ENCODE results near the gene OPHN1. TPM values are rescaled to one million over a fixed set of nuclear protein-coding genes. Genes with fewer than 3 reads are reported as not detected.

OPHN1 gene
- total RNA-seq, 1 experiment from 2014 or later, result 4.4 TPM

- ATAC-seq, result peak; percentile 90
- Mint-ChIP-seq H3K4me1 (peaks cover 19% of the 10 kb centered on the region), H3K27me3 (ENCODE audit: low read depth) (peaks cover 43% of the 10 kb centered on the region), H3K36me3 (no peaks in the 10 kb centered on the region), H3K4me3 (peak overlapping the region; percentile 6; the same call in 1 of the 2 replicates), H3K27ac (no peak overlapping the region), H3K9me3 (no peaks in the 10 kb centered on the region; the same call in 1 of the 2 replicates)
- no peak for DNase-seq (ENCODE audit: low spot score)
- CTCF ChIA-PET, result interaction anchor here (1.5 to 2.4 kb wide), 2 partner anchors 22 to 105 kb away, joined by 3 to 7 read pairs; no protein-coding TSS in a partner anchor
- POLR2A ChIA-PET, result no interaction called here
- TF ChIP-seq HMGXB4 (CRISPR knock-in tag; IDR thresholded peaks at IDR 0.05), result no peak
- TF ChIP-seq, protein P1, sequence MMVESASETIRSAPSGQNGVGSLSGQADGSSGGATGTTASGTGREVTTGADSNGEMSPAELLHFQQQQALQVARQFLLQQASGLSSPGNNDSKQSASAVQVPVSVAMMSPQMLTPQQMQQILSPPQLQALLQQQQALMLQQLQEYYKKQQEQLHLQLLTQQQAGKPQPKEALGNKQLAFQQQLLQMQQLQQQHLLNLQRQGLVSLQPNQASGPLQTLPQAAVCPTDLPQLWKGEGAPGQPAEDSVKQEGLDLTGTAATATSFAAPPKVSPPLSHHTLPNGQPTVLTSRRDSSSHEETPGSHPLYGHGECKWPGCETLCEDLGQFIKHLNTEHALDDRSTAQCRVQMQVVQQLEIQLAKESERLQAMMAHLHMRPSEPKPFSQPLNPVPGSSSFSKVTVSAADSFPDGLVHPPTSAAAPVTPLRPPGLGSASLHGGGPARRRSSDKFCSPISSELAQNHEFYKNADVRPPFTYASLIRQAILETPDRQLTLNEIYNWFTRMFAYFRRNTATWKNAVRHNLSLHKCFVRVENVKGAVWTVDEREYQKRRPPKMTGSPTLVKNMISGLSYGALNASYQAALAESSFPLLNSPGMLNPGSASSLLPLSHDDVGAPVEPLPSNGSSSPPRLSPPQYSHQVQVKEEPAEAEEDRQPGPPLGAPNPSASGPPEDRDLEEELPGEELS (CRISPR knock-in tag; IDR thresholded peaks at IDR 0.05), result no peak
- no peak for TF ChIP-seq CBFB (CRISPR knock-in tag; IDR thresholded peaks at IDR 0.05; ENCODE audit: low read depth)
- no peak for TF ChIP-seq MXD4 (CRISPR knock-in tag; IDR thresholded peaks at IDR 0.05; ENCODE audit: borderline replicate concordance)
- no peak for TF ChIP-seq GRHL2 (CRISPR knock-in tag; IDR thresholded peaks at IDR 0.05; ENCODE audit: insufficient replicate concordance, severe bottlenecking)
- no peak for TF ChIP-seq ZNF121 (CRISPR knock-in tag; IDR thresholded peaks at IDR 0.05)
- TF ChIP-seq FOXP1 (CRISPR knock-in tag; IDR thresholded peaks at IDR 0.05; ENCODE audit: borderline replicate concordance), result no peak
- TF ChIP-seq ZNF423 (CRISPR knock-in tag; IDR thresholded peaks at IDR 0.05), result no peak
- no peak for TF ChIP-seq HMGA2 (CRISPR knock-in tag; IDR thresholded peaks at IDR 0.05)
- TF ChIP-seq ZBTB21 (CRISPR knock-in tag; IDR thresholded peaks at IDR 0.05; ENCODE audit: borderline replicate concordance), result no peak
- TF ChIP-seq E2F4 (CRISPR knock-in tag; IDR thresholded peaks at IDR 0.05; ENCODE audit: borderline replicate concordance, low read depth), result no peak
Observed at GRCh38 chrX:68041110-68041509, 392.2 kb downstream of the OPHN1 start.

- Mint-ChIP-seq H3K27ac (no peak overlapping the region), H3K4me1 (peaks cover 5% of the 10 kb centered on the region; the same call in 1 of the 2 replicates), H3K27me3 (ENCODE audit: low read depth) (peaks cover 11% of the 10 kb centered on the region), H3K4me3 (no peak overlapping the region), H3K9me3 (peaks cover 8% of the 10 kb centered on the region), H3K36me3 (peaks cover 7% of the 10 kb centered on the region)
- POLR2A ChIA-PET, result no interaction called here
- CTCF ChIA-PET, result interaction anchor here (0.6 to 1.9 kb wide), 19 partner anchors 8 to 382 kb away, joined by 3 to 19 read pairs (median 3); no protein-coding TSS in a partner anchor
- ATAC-seq (peak; percentile 95), DNase-seq (ENCODE audit: low spot score) (peak; percentile 66)
- TF ChIP-seq MXD4 (CRISPR knock-in tag; IDR thresholded peaks at IDR 0.05; ENCODE audit: borderline replicate concordance) (no peak), ZNF416 (CRISPR knock-in tag; IDR thresholded peaks at IDR 0.05) (no peak), SOX15 (CRISPR knock-in tag; IDR thresholded peaks at IDR 0.05) (no peak), ERG (CRISPR knock-in tag; IDR thresholded peaks at IDR 0.05) (no peak), RELA (CRISPR knock-in tag; IDR thresholded peaks at IDR 0.05; ENCODE audit: borderline replicate concordance) (no peak), ZBTB21 (CRISPR knock-in tag; IDR thresholded peaks at IDR 0.05; ENCODE audit: borderline replicate concordance) (no peak), ZNF425 (CRISPR knock-in tag; conservative IDR thresholded peaks at IDR 0.05) (no peak), NFATC4 (CRISPR knock-in tag; IDR thresholded peaks at IDR 0.05) (no peak), ZNF219 (CRISPR knock-in tag; IDR thresholded peaks at IDR 0.05; ENCODE audit: borderline replicate concordance) (no peak), PREB (CRISPR knock-in tag; IDR thresholded peaks at IDR 0.05; ENCODE audit: borderline replicate concordance) (no peak), NFYB (CRISPR knock-in tag; conservative IDR thresholded peaks at IDR 0.05; ENCODE audit: low read depth) (no peak)
- TF ChIP-seq, protein P2, sequence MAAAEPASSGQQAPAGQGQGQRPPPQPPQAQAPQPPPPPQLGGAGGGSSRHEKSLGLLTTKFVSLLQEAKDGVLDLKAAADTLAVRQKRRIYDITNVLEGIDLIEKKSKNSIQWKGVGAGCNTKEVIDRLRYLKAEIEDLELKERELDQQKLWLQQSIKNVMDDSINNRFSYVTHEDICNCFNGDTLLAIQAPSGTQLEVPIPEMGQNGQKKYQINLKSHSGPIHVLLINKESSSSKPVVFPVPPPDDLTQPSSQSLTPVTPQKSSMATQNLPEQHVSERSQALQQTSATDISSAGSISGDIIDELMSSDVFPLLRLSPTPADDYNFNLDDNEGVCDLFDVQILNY (CRISPR knock-in tag; IDR thresholded peaks at IDR 0.05), result no peak
Observed at GRCh38 chrX:68018248-68019203, 414.8 kb downstream of the OPHN1 start.
